GM18907 (cell line): ENCODE data around the gene POLR3G.

Experiments used
- ATAC-seq: cut with Tn5 transposase; IDR thresholded peaks from one replicate; pipeline ENCODE4 v1.9.1; 2021; ENCODE audit warnings: mild to moderate bottlenecking, moderate library complexity; ENCODE audit not compliant: unreplicated experiment

The POLR3G gene

GRCh38 chr5:90549729-90550275 lies 75.1 kb downstream of the POLR3G start:
- no peak for ATAC-seq

GRCh38 chr5:90550963-90551362 lies 76.3 kb downstream of the POLR3G start:
- ATAC-seq = no peak

- no peak for ATAC-seq
These were observed 76.7 kb downstream of the POLR3G start for GRCh38 chr5:90551376-90551775.

- no peak for ATAC-seq
These were observed 79.0 kb downstream of the POLR3G start for GRCh38 chr5:90553711-90554110.

- no peak for ATAC-seq
These were observed 79.8 kb downstream of the POLR3G start for GRCh38 chr5:90554358-90555006.

- ATAC-seq = no peak
These were observed 81.0 kb downstream of the POLR3G start for GRCh38 chr5:90555666-90556065.

GRCh38 chr5:90557391-90557790 lies 82.7 kb downstream of the POLR3G start:
- no peak for ATAC-seq

GRCh38 chr5:90557871-90558270 lies 83.2 kb downstream of the POLR3G start:
- no peak for ATAC-seq

GRCh38 chr5:90558344-90559192 lies 83.9 kb downstream of the POLR3G start, which contains the start of gene ADGRV1:
Gene ADGRV1, plus strand, starts transcription at chr5:90558797. Its CDS starts 99 bp downstream, at chr5:90558896.
- no peak for ATAC-seq

- ATAC-seq = no peak
These were observed 86.1 kb downstream of the POLR3G start for GRCh38 chr5:90560771-90561170.

GRCh38 chr5:90561766-90562165 lies 87.1 kb downstream of the POLR3G start:
- no peak for ATAC-seq

GRCh38 chr5:90562341-90562740 lies 87.7 kb downstream of the POLR3G start:
- no peak for ATAC-seq

GRCh38 chr5:90563108-90563507 lies 88.4 kb downstream of the POLR3G start:
- no peak for ATAC-seq
